KMS-11 (cell line): ENCODE measurements around the gene NRSN1.

Experiments used
- H2AFZ ChIP-seq: fragments of 200-600 bp; sonication (generic); 2 replicates; pipeline ENCODE4 v1.6.1; 2016; ENCODE audit warnings: antibody characterized with exemption, mixed run types, low read depth
- H3K27ac ChIP-seq: fragments of 200-600 bp; sonication (generic); 2 replicates; pipeline ENCODE4 v1.6.1; 2016; ENCODE audit warnings: mild to moderate bottlenecking, mixed run types
- H3K27me3 ChIP-seq: fragments of 200-600 bp; sonication (generic); 2 replicates; pipeline ENCODE4 v1.6.1; 2017; ENCODE audit warnings: mild to moderate bottlenecking, low read depth, mixed run types, moderate library complexity; ENCODE audit not compliant: insufficient read depth
- H3K36me3 ChIP-seq: fragments of 200-600 bp; sonication (generic); 2 replicates; pipeline ENCODE4 v1.6.1; 2017; ENCODE audit warnings: mild to moderate bottlenecking, mixed run types; ENCODE audit not compliant: insufficient read depth
- H3K4me1 ChIP-seq: fragments of 200-600 bp; sonication (generic); 2 replicates; pipeline ENCODE4 v1.6.1; 2016; ENCODE audit warnings: mild to moderate bottlenecking, low read depth, mixed run types; ENCODE audit not compliant: poor library complexity, severe bottlenecking
- H3K4me2 ChIP-seq: fragments of 200-600 bp; sonication (generic); 2 replicates; pipeline ENCODE4 v1.7.0; 2016; ENCODE audit warnings: mild to moderate bottlenecking, mixed run types
- H3K4me3 ChIP-seq: fragments of 200-600 bp; sonication (generic); IDR thresholded peaks from 2 replicates; pipeline ENCODE4 v1.6.1; 2017; ENCODE audit warnings: low read depth, low read length, mixed read lengths; ENCODE audit not compliant: insufficient read depth
- H3K79me2 ChIP-seq: fragments of 200-600 bp; sonication (generic); 2 replicates; pipeline ENCODE4 v1.6.1; 2016; ENCODE audit warnings: low read depth, mixed run types; ENCODE audit not compliant: insufficient read depth
- H3K9ac ChIP-seq: fragments of 200-600 bp; sonication (generic); 2 replicates; pipeline ENCODE4 v1.6.1; 2016; ENCODE audit warnings: mild to moderate bottlenecking, mixed run types
- H4K20me1 ChIP-seq: fragments of 200-600 bp; sonication (generic); 2 replicates; pipeline ENCODE4 v1.6.1; 2016; ENCODE audit warnings: mild to moderate bottlenecking, mixed run types; ENCODE audit not compliant: insufficient read depth
- CTCF ChIP-seq: fragments of 200-600 bp; sonication (generic); conservative IDR thresholded peaks from 2 replicates; pipeline ENCODE4 v1.6.1; 2017; ENCODE audit warnings: low read depth, mild to moderate bottlenecking, antibody characterized with exemption, low read length, moderate library complexity, mixed read lengths

NRSN1 gene

GRCh38 chr6:24125980-24126379, at the start of gene NRSN1:
Gene NRSN1, plus strand, starts transcription at chr6:24126215. Its CDS starts 8,113 bp downstream, at chr6:24134328.
- H3K36me3 ChIP-seq: no peaks in the 10 kb centered on the region
- H3K79me2 ChIP-seq: no peaks in the 10 kb centered on the region
- H3K4me2 ChIP-seq: no peak within 1 kb of the TSS
- H3K27me3 ChIP-seq: no peaks in the 10 kb centered on the region
- no peak within 1 kb of the TSS for H3K4me3 ChIP-seq
- no peak within 1 kb of the TSS for H3K9ac ChIP-seq
- no peak within 1 kb of the TSS for H2AFZ ChIP-seq
- no peak for TF ChIP-seq CTCF
- no peaks in the 10 kb centered on the region for H4K20me1 ChIP-seq
- no peaks in the 10 kb centered on the region for H3K4me1 ChIP-seq
- no peak within 1 kb of the TSS for H3K27ac ChIP-seq

GRCh38 chr6:24078200-24078599, 47.8 kb upstream of the NRSN1 start:
- H3K4me2 ChIP-seq: no peak overlapping the region
- H3K9ac ChIP-seq: no peak overlapping the region
- H3K4me1 ChIP-seq: no peaks in the 10 kb centered on the region

GRCh38 chr6:24079076-24079475, 46.9 kb upstream of the NRSN1 start:
- no peak overlapping the region for H3K27ac ChIP-seq
- no peaks in the 10 kb centered on the region for H3K4me1 ChIP-seq
- H3K4me3 ChIP-seq: no peak overlapping the region
- H2AFZ ChIP-seq: no peak overlapping the region
- no peaks in the 10 kb centered on the region for H3K36me3 ChIP-seq
- no peak for TF ChIP-seq CTCF
- H3K4me2 ChIP-seq: no peak overlapping the region
- no peak overlapping the region for H3K9ac ChIP-seq
- H4K20me1 ChIP-seq: no peaks in the 10 kb centered on the region
- no peaks in the 10 kb centered on the region for H3K27me3 ChIP-seq
- no peaks in the 10 kb centered on the region for H3K79me2 ChIP-seq

More at GRCh38 chr6:24078200-24078599, 47.8 kb upstream of the NRSN1 start:
- H3K27me3 ChIP-seq: no peaks in the 10 kb centered on the region
- TF ChIP-seq CTCF: no peak
- H3K36me3 ChIP-seq: no peaks in the 10 kb centered on the region
- H4K20me1 ChIP-seq: no peaks in the 10 kb centered on the region
- no peak overlapping the region for H3K4me3 ChIP-seq
- H3K27ac ChIP-seq: no peak overlapping the region
- H3K79me2 ChIP-seq: no peaks in the 10 kb centered on the region
- H2AFZ ChIP-seq: no peak overlapping the region

GRCh38 chr6:24080711-24081110, 45.3 kb upstream of the NRSN1 start:
- no peaks in the 10 kb centered on the region for H4K20me1 ChIP-seq
- no peaks in the 10 kb centered on the region for H3K27me3 ChIP-seq
- H3K36me3 ChIP-seq: no peaks in the 10 kb centered on the region
- no peak overlapping the region for H3K4me2 ChIP-seq
- no peak overlapping the region for H3K9ac ChIP-seq
- H3K27ac ChIP-seq: no peak overlapping the region
- no peak for TF ChIP-seq CTCF
- no peak overlapping the region for H3K4me3 ChIP-seq
- H3K79me2 ChIP-seq: no peaks in the 10 kb centered on the region
- H2AFZ ChIP-seq: no peak overlapping the region
- H3K4me1 ChIP-seq: no peaks in the 10 kb centered on the region

- H2AFZ ChIP-seq: no peak overlapping the region
- H3K4me3 ChIP-seq: no peak overlapping the region
- TF ChIP-seq CTCF: no peak
- H3K4me1 ChIP-seq: no peaks in the 10 kb centered on the region
- no peaks in the 10 kb centered on the region for H3K27me3 ChIP-seq
- no peaks in the 10 kb centered on the region for H3K79me2 ChIP-seq
- no peak overlapping the region for H3K4me2 ChIP-seq
- H3K36me3 ChIP-seq: no peaks in the 10 kb centered on the region
- no peak overlapping the region for H3K9ac ChIP-seq
- H4K20me1 ChIP-seq: no peaks in the 10 kb centered on the region
- no peak overlapping the region for H3K27ac ChIP-seq
Observed at GRCh38 chr6:24089736-24090135, 36.3 kb upstream of the NRSN1 start.
